Natural killer cell (primary cell): ENCODE data around the gene ADAP1. TPM values are rescaled to one million over a fixed set of nuclear protein-coding genes. Genes with fewer than 3 reads are reported as not detected.

Source experiments
- ATAC-seq, 3 donors: fragments of 150-1000 bp in 2 of 3; fragments of 200-7000 bp in 1 of 3; cut with Tn5 transposase; 1 replicate in 1 of 3; 2 replicates in 2 of 3; pipeline ENCODE4 v1.10.0; 2021; ENCODE audit warnings: mild to moderate bottlenecking in 2 of 3, moderate library complexity in 2 of 3
- DNase-seq, 2 donors: peaks; one replicate each; pipeline versions ENCODE4 v3.0.0 to v3.0.0-alpha.2; 2013 to 2021; ENCODE audit warnings: mixed read lengths in 1 of 2
- H3K27ac ChIP-seq: one replicate; pipeline ENCODE4 v1.5.1; 2013; ENCODE audit warnings: mild to moderate bottlenecking, low read length
- H3K27me3 ChIP-seq: one replicate; pipeline ENCODE4 v1.6.1; 2013; ENCODE audit warnings: low read length; ENCODE audit not compliant: control insufficient read depth, insufficient read depth
- H3K36me3 ChIP-seq: one replicate; pipeline ENCODE4 v1.6.1; 2013; ENCODE audit warnings: low read length; ENCODE audit not compliant: control insufficient read depth, insufficient read depth
- H3K4me1 ChIP-seq: one replicate; pipeline ENCODE4 v1.6.1; 2013; ENCODE audit warnings: low read length; ENCODE audit not compliant: control insufficient read depth, insufficient read depth
- H3K4me3 ChIP-seq: one replicate; pipeline ENCODE4 v1.5.1; 2013; ENCODE audit warnings: low read length
- H3K9me3 ChIP-seq: one replicate; pipeline ENCODE4 v1.6.1; 2013; ENCODE audit warnings: low read length; ENCODE audit not compliant: control insufficient read depth, insufficient read depth
- H3K27ac Mint-ChIP-seq, 2 donors: one replicate each; pipeline ENCODE4 v1.8.0; 2022; ENCODE audit warnings: mild to moderate bottlenecking in 2 of 2, mixed read lengths in 2 of 2, moderate library complexity in 1 of 2
- H3K27me3 Mint-ChIP-seq, 2 donors: one replicate each; pipeline ENCODE4 v1.8.0; 2022; ENCODE audit warnings: low read depth in 2 of 2, mixed read lengths in 2 of 2
- H3K36me3 Mint-ChIP-seq: one replicate; pipeline ENCODE4 v1.8.0; 2022; ENCODE audit warnings: mixed read lengths
- H3K4me1 Mint-ChIP-seq, 2 donors: one replicate each; pipeline ENCODE4 v1.8.0; 2022; ENCODE audit warnings: mixed read lengths in 2 of 2
- H3K4me3 Mint-ChIP-seq: one replicate; pipeline ENCODE4 v1.8.0; 2022; ENCODE audit warnings: mild to moderate bottlenecking, moderate library complexity, mixed read lengths
- H3K9me3 Mint-ChIP-seq, 2 donors: one replicate each; pipeline ENCODE4 v1.8.0; 2022; ENCODE audit warnings: mixed read lengths in 2 of 2
- CTCF ChIP-seq: fragments of 200-600 bp; IDR thresholded peaks from one replicate; pipeline ENCODE4 v1.8.0; 2022; ENCODE audit warnings: antibody characterized with exemption
- WGBS: methylation state at CpG from one replicate; pipeline ENCODE4 v1.1.7; 2013; ENCODE audit warnings: missing lambda C conversion rate; ENCODE audit not compliant: insufficient coverage; 5-methylcytosine and 5-hydroxymethylcytosine counted together
- intact Hi-C: fragments of 100-400 bp; cut with micrococcal nuclease; formaldehyde crosslinking; loops from one replicate; pipeline ENCODE4 v1.14.2; 2022
- total RNA-seq, 4 donors: library from RNA; stranded (reverse); fragments of 120-200 nt in 1 of 4; gene quantifications; one replicate each; pipeline versions ENCODE4 v1.2.3 to v1.2.4, GENCODE V29; 2013 to 2022

Gene ADAP1
- total RNA-seq, 3 donors from 2014 or later (not counting 1 experiment from before 2014, with no cell fraction given) = 87.2 to 117 (median 89.2) TPM

GRCh38 chr7:896346-897075 lies 58.0 kb downstream of the ADAP1 start:
- H3K36me3 ChIP-seq = peaks cover 67% of the 10 kb centered on the region
- H3K27me3 Mint-ChIP-seq = no peaks in the 10 kb centered on the region
- H3K9me3 ChIP-seq = no peaks in the 10 kb centered on the region
- no peak overlapping the region for H3K4me3 Mint-ChIP-seq
- peaks cover 0 to 16% of the 10 kb centered on the region in 2 donors for H3K4me1 Mint-ChIP-seq
- no peak for TF ChIP-seq CTCF
- peaks cover 6% of the 10 kb centered on the region for H3K36me3 Mint-ChIP-seq
- no peak for ATAC-seq
- intact Hi-C loops = no loop called here
- no peak overlapping the region for H3K27ac ChIP-seq
- DNase-seq = no peak
- H3K27ac Mint-ChIP-seq = peak overlapping the region; percentile 17 to 24
- H3K4me1 ChIP-seq = peaks cover 6% of the 10 kb centered on the region
- H3K27me3 ChIP-seq = no peaks in the 10 kb centered on the region
- WGBS = 98% methylated on average over 37 of the region's 42 CpGs
- H3K4me3 ChIP-seq = no peak overlapping the region
- H3K9me3 Mint-ChIP-seq = no peaks in the 10 kb centered on the region

GRCh38 chr7:895451-896052 lies 58.9 kb downstream of the ADAP1 start:
- H3K27me3 ChIP-seq = no peaks in the 10 kb centered on the region
- no peak overlapping the region for H3K27ac ChIP-seq
- peak overlapping the region in 1 of 2 donors; percentile 46 for H3K27ac Mint-ChIP-seq
- H3K4me1 ChIP-seq = no peaks in the 10 kb centered on the region
- H3K36me3 Mint-ChIP-seq = peaks cover 6% of the 10 kb centered on the region
- WGBS = 97% methylated on average over 52 of the region's 52 CpGs
- H3K4me3 ChIP-seq = no peak overlapping the region
- H3K4me3 Mint-ChIP-seq = no peak overlapping the region
- DNase-seq (no peak), ATAC-seq (no peak)
- intact Hi-C loops = no loop called here
- peaks cover 0 to 16% of the 10 kb centered on the region in 2 donors for H3K4me1 Mint-ChIP-seq
- H3K27me3 Mint-ChIP-seq = no peaks in the 10 kb centered on the region
- TF ChIP-seq CTCF = no peak
- peaks cover 74% of the 10 kb centered on the region for H3K36me3 ChIP-seq
- no peaks in the 10 kb centered on the region for H3K9me3 ChIP-seq
- no peaks in the 10 kb centered on the region for H3K9me3 Mint-ChIP-seq

- DNase-seq (no peak), ATAC-seq (no peak)
- Mint-ChIP-seq H3K27ac (peak overlapping the region in 1 of 2 donors; percentile 46), H3K4me3 (no peak overlapping the region), H3K4me1 (peaks cover 0 to 16% of the 10 kb centered on the region in 2 donors), H3K9me3 (no peaks in the 10 kb centered on the region), H3K27me3 (no peaks in the 10 kb centered on the region), H3K36me3 (peaks cover 6% of the 10 kb centered on the region)
- Histone ChIP-seq H3K4me1 (no peaks in the 10 kb centered on the region), H3K27ac (no peak overlapping the region), H3K9me3 (no peaks in the 10 kb centered on the region), H3K36me3 (peaks cover 76% of the 10 kb centered on the region), H3K27me3 (no peaks in the 10 kb centered on the region), H3K4me3 (no peak overlapping the region)
- intact Hi-C loops = no loop called here
- no peak for TF ChIP-seq CTCF
- 95% methylated on average over 21 of the region's 21 CpGs for WGBS
Measured at GRCh38 chr7:894927-895450, 59.5 kb downstream of the ADAP1 start.
